Choroid plexus epithelial cell (primary cell): ENCODE measurements around the gene DYRK1A.

Experiments used
- DNase-seq: peaks from one replicate; pipeline ENCODE4 v3.0.0-alpha.2; 2010; ENCODE audit warnings: low read depth
- H3K4me3 ChIP-seq: 2 replicates; pipeline ENCODE4 v1.5.1; 2011; ENCODE audit warnings: low read depth, mild to moderate bottlenecking, control low read depth, low read length, moderate library complexity
- TF ChIP-seq, protein P1 (sequence below): conservative IDR thresholded peaks from 2 replicates; pipeline ENCODE4 v1.5.1; 2011; ENCODE audit warnings: low read depth, mild to moderate bottlenecking, control low read depth, inconsistent platforms, low read length, moderate library complexity

The DYRK1A gene

GRCh38 chr21:37557261-37557950 is 190.8 kb downstream of the DYRK1A start:
- no peak overlapping the region for H3K4me3 ChIP-seq
- no peak for DNase-seq
- TF ChIP-seq, protein P1, sequence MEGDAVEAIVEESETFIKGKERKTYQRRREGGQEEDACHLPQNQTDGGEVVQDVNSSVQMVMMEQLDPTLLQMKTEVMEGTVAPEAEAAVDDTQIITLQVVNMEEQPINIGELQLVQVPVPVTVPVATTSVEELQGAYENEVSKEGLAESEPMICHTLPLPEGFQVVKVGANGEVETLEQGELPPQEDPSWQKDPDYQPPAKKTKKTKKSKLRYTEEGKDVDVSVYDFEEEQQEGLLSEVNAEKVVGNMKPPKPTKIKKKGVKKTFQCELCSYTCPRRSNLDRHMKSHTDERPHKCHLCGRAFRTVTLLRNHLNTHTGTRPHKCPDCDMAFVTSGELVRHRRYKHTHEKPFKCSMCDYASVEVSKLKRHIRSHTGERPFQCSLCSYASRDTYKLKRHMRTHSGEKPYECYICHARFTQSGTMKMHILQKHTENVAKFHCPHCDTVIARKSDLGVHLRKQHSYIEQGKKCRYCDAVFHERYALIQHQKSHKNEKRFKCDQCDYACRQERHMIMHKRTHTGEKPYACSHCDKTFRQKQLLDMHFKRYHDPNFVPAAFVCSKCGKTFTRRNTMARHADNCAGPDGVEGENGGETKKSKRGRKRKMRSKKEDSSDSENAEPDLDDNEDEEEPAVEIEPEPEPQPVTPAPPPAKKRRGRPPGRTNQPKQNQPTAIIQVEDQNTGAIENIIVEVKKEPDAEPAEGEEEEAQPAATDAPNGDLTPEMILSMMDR, result no peak

- no peak overlapping the region for H3K4me3 ChIP-seq
- DNase-seq, result no peak
- TF ChIP-seq, protein P1, result no peak
These were observed 192.2 kb downstream of the DYRK1A start for GRCh38 chr21:37558676-37559211.

GRCh38 chr21:37560385-37560784 is 193.8 kb downstream of the DYRK1A start:
- TF ChIP-seq, protein P1, result no peak
- H3K4me3 ChIP-seq, result no peak overlapping the region
- no peak for DNase-seq

- TF ChIP-seq, protein P1, result no peak
- no peak overlapping the region for H3K4me3 ChIP-seq
- DNase-seq, result no peak
These were observed 194.9 kb downstream of the DYRK1A start for GRCh38 chr21:37561506-37561905.

GRCh38 chr21:37561941-37562919 is 195.7 kb downstream of the DYRK1A start:
- no peak overlapping the region for H3K4me3 ChIP-seq
- no peak for DNase-seq
- TF ChIP-seq, protein P1, result no peak

GRCh38 chr21:37562920-37563640 is 196.5 kb downstream of the DYRK1A start:
- TF ChIP-seq, protein P1, result no peak
- peak overlapping the region; percentile 72 for H3K4me3 ChIP-seq
- no peak for DNase-seq
